ENCODE results near the gene PRDM13.
"Not testable (repeated sequence)": the region's sequence is repeated elsewhere in the genome, so short reads cannot be mapped to it uniquely, and the experiment has no call there.

PRDM13 gene

GRCh38 chr6:99629293-99629692 is 22.7 kb downstream of the PRDM13 start:
- DNase-seq (ENCODE audit: low spot score): no peak

GRCh38 chr6:99637629-99638028 is 31.0 kb downstream of the PRDM13 start:
- no peak for DNase-seq (ENCODE audit: low spot score)

- DNase-seq (ENCODE audit: low spot score): not testable (repeated sequence)
Measured at GRCh38 chr6:99638358-99638757, 31.7 kb downstream of the PRDM13 start.

GRCh38 chr6:99641270-99641669 is 34.6 kb downstream of the PRDM13 start:
- no peak for DNase-seq (ENCODE audit: low spot score)

GRCh38 chr6:99645986-99646385 is 39.4 kb downstream of the PRDM13 start:
- DNase-seq (ENCODE audit: low spot score): no peak

GRCh38 chr6:99650091-99650571 is 43.5 kb downstream of the PRDM13 start:
- DNase-seq (ENCODE audit: low spot score): not testable (repeated sequence)

GRCh38 chr6:99660206-99660605 is 53.6 kb downstream of the PRDM13 start:
- DNase-seq (ENCODE audit: low spot score): no peak

GRCh38 chr6:99661870-99662269 is 55.2 kb downstream of the PRDM13 start:
- no peak for DNase-seq (ENCODE audit: low spot score)

GRCh38 chr6:99662616-99663015 is 56.0 kb downstream of the PRDM13 start:
- no peak for DNase-seq (ENCODE audit: low spot score)

All from iPS-NIHi11 (cell line).